ENCODE data around the gene SNX32. TPM values are rescaled to one million over a fixed set of nuclear protein-coding genes. Genes with fewer than 3 reads are reported as not detected.
A peak's percentile ranks its signal among the peaks of the same experiment; 100 is the strongest.

The SNX32 gene
- total RNA-seq, 1 experiment from 2014 or later: not detected

DNA sequence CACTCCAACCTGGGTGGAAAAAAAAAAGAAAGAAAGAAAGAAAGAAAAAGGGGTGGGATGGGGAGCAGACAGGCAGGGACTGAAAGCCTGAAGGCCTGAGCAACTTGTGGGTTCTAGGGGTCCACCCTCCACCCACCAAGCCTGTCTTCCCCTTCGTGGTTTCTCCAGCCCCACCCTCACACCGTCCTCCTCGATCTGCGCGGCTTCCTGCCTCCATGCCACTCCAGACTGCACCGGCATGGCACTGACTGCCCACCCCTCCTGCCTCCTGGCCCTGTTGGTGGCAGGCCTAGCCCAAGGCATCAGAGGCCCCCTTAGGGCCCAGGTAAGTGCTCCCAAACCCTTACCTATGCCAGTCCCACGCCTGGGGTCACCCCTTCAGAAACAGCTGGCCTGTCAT lies 45.9 kb downstream of the SNX32 start, which contains the start of gene CTSW:
Gene CTSW (plus strand): TSS at position 221 of the 400 bp plus-strand sequence. CDS start 18 bp downstream, at position 239.
- POLR2A ChIA-PET: no interaction called here
- ATAC-seq: 0 out of 2 replicates have a peak, but pooled peaks have one; percentile 2

DNA sequence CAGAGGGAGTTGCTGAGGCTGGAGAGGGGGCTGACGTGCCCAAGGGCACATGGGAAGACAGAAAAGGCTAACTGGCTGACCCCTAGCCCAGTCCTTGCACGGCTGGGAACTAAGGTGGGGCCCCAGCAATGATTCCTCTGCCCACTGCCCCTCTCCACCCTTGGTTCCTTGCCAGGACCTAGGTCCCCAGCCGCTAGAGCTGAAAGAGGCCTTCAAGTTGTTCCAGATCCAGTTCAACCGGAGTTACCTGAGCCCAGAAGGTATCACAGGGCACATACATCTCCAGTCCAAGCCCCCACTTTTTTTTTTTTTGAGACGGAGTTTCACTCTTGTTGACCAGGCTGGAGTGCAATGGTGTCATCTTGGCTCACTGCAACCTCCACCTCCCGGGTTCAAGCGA lies 46.3 kb downstream of the SNX32 start:
- ATAC-seq (no peak), DNase-seq (ENCODE audit: low read depth, low spot score) (no peak)
- no TSS peak for BruUV-seq (replicated peaks)
- TF ChIP-seq SIN3A (IDR thresholded peaks at IDR 0.05; ENCODE audit: borderline replicate concordance, insufficient read depth, low read depth, low read length) (no peak), POLR2AphosphoS5 (IDR thresholded peaks at IDR 0.05; ENCODE audit: low read depth, low read length) (no peak; the same call in 1 of the 2 replicates), TCF7L2 (IDR thresholded peaks at IDR 0.05; ENCODE audit: low read depth, low read length) (no peak)
- TF ChIP-seq, protein P1, sequence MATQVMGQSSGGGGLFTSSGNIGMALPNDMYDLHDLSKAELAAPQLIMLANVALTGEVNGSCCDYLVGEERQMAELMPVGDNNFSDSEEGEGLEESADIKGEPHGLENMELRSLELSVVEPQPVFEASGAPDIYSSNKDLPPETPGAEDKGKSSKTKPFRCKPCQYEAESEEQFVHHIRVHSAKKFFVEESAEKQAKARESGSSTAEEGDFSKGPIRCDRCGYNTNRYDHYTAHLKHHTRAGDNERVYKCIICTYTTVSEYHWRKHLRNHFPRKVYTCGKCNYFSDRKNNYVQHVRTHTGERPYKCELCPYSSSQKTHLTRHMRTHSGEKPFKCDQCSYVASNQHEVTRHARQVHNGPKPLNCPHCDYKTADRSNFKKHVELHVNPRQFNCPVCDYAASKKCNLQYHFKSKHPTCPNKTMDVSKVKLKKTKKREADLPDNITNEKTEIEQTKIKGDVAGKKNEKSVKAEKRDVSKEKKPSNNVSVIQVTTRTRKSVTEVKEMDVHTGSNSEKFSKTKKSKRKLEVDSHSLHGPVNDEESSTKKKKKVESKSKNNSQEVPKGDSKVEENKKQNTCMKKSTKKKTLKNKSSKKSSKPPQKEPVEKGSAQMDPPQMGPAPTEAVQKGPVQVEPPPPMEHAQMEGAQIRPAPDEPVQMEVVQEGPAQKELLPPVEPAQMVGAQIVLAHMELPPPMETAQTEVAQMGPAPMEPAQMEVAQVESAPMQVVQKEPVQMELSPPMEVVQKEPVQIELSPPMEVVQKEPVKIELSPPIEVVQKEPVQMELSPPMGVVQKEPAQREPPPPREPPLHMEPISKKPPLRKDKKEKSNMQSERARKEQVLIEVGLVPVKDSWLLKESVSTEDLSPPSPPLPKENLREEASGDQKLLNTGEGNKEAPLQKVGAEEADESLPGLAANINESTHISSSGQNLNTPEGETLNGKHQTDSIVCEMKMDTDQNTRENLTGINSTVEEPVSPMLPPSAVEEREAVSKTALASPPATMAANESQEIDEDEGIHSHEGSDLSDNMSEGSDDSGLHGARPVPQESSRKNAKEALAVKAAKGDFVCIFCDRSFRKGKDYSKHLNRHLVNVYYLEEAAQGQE (IDR thresholded peaks at IDR 0.05; ENCODE audit: insufficient read depth in 1 of 2, low read depth in 2 of 2, low read length in 1 of 2): no peak
- TF ChIP-seq, protein P2, sequence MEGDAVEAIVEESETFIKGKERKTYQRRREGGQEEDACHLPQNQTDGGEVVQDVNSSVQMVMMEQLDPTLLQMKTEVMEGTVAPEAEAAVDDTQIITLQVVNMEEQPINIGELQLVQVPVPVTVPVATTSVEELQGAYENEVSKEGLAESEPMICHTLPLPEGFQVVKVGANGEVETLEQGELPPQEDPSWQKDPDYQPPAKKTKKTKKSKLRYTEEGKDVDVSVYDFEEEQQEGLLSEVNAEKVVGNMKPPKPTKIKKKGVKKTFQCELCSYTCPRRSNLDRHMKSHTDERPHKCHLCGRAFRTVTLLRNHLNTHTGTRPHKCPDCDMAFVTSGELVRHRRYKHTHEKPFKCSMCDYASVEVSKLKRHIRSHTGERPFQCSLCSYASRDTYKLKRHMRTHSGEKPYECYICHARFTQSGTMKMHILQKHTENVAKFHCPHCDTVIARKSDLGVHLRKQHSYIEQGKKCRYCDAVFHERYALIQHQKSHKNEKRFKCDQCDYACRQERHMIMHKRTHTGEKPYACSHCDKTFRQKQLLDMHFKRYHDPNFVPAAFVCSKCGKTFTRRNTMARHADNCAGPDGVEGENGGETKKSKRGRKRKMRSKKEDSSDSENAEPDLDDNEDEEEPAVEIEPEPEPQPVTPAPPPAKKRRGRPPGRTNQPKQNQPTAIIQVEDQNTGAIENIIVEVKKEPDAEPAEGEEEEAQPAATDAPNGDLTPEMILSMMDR (IDR thresholded peaks at IDR 0.05): no peak
- Histone ChIP-seq H3K4me3 (ENCODE audit: low read depth in 2 of 2, low read length in 2 of 2) (no peak overlapping the region), H3K27ac (ENCODE audit: low read length) (no peak overlapping the region), H3K27me3 (ENCODE audit: control insufficient read depth, insufficient read depth, low read length) (no peaks in the 10 kb centered on the region), H3K9me3 (ENCODE audit: control insufficient read depth, insufficient read depth, low read depth, low read length) (no peaks in the 10 kb centered on the region), H3K36me3 (ENCODE audit: control insufficient read depth, insufficient read depth, low read length) (peaks cover 4% of the 10 kb centered on the region; the same call in 1 of the 2 replicates), H3K4me1 (ENCODE audit: control insufficient read depth, insufficient read depth, low read length) (peaks cover 4% of the 10 kb centered on the region)
- intact Hi-C loops (cut with micrococcal nuclease; ENCODE audit: unreplicated experiment) (no loop called here), in situ Hi-C loops (cut with HindIII; ENCODE audit: low pct_unique_long_range_greater_than_20kb, low sequenced_read_pairs) (no loop called here)
- CTCF ChIA-PET: no interaction called here
- POLR2A ChIA-PET: interaction anchor here (0.7 kb wide), 1 partner anchor 135 kb away, joined by 5 read pairs; no protein-coding TSS in a partner anchor

More for the DNA sequence above, 45.9 kb downstream of the SNX32 start, which contains the start of gene CTSW:
- no TSS peak for BruUV-seq (replicated peaks)
- Histone ChIP-seq H3K27ac (ENCODE audit: low read length) (no peak within 1 kb of the TSS), H3K4me1 (ENCODE audit: control insufficient read depth, insufficient read depth, low read length) (peaks cover under 1% of the 10 kb centered on the region; the same call in 1 of the 2 replicates), H3K9me3 (ENCODE audit: control insufficient read depth, insufficient read depth, low read depth, low read length) (no peaks in the 10 kb centered on the region), H3K4me3 (ENCODE audit: low read depth in 2 of 2, low read length in 2 of 2) (no peak within 1 kb of the TSS), H3K36me3 (ENCODE audit: control insufficient read depth, insufficient read depth, low read length) (peaks cover 4% of the 10 kb centered on the region; the same call in 1 of the 2 replicates), H3K27me3 (ENCODE audit: control insufficient read depth, insufficient read depth, low read length) (no peaks in the 10 kb centered on the region)
- intact Hi-C loops (cut with micrococcal nuclease; ENCODE audit: unreplicated experiment) (no loop called here), in situ Hi-C loops (cut with HindIII; ENCODE audit: low pct_unique_long_range_greater_than_20kb, low sequenced_read_pairs) (no loop called here)
- CTCF ChIA-PET: no interaction called here
- no peak for DNase-seq (ENCODE audit: low read depth, low spot score)
- TF ChIP-seq, protein P1 (IDR thresholded peaks at IDR 0.05; ENCODE audit: insufficient read depth in 1 of 2, low read depth in 2 of 2, low read length in 1 of 2): no peak
- 0 out of 2 replicates have a peak, but pooled peaks have one; percentile 48 for TF ChIP-seq POLR2AphosphoS5 (IDR thresholded peaks at IDR 0.05; ENCODE audit: low read depth, low read length)
- no peak for TF ChIP-seq SIN3A (IDR thresholded peaks at IDR 0.05; ENCODE audit: borderline replicate concordance, insufficient read depth, low read depth, low read length)
- TF ChIP-seq, protein P2 (IDR thresholded peaks at IDR 0.05): no peak

All from Panc1 (cell line).